Tibial nerve (tissue), 4 donors: ENCODE measurements around the gene C2orf69. TPM values are rescaled to one million over a fixed set of nuclear protein-coding genes. Genes with fewer than 3 reads are reported as not detected.

Experiments used
- DNase-seq, 2 donors: peaks; one replicate each; pipeline ENCODE4 v3.0.0-alpha.2; 2019; ENCODE audit warnings: low spot score in 2 of 2
- H3K27ac ChIP-seq, 4 donors: fragments of 200-600 bp; sonication (generic) in 3 of 4; one replicate each; pipeline ENCODE4 v1.5.1; 2017 to 2019; ENCODE audit warnings: mild to moderate bottlenecking in 1 of 4
- H3K27me3 ChIP-seq, 2 donors: fragments of 200-600 bp; sonication (generic) in 1 of 2; one replicate each; pipeline versions ENCODE4 v1.5.1 to v1.6.0; 2017 to 2019
- H3K36me3 ChIP-seq, 3 donors: fragments of 200-600 bp; sonication (generic); one replicate each; pipeline ENCODE4 v1.5.1; 2018 to 2019
- H3K4me1 ChIP-seq, 4 donors: fragments of 200-600 bp; sonication (generic) in 3 of 4; one replicate each; pipeline ENCODE4 v1.5.1; 2017 to 2019
- H3K4me3 ChIP-seq, 4 donors: fragments of 200-600 bp; sonication (generic) in 3 of 4; one replicate each; pipeline ENCODE4 v1.5.1; 2017 to 2019; ENCODE audit warnings: mild to moderate bottlenecking in 1 of 4, moderate library complexity in 1 of 4
- H3K9me3 ChIP-seq, 4 donors: fragments of 200-600 bp; sonication (generic) in 3 of 4; one replicate each; pipeline ENCODE4 v1.5.1; 2017 to 2019
- CTCF ChIP-seq, 5 experiments: fragments of 200-600 bp in 3 of 5; fragments of 450-650 bp in 2 of 5; sonication (generic) in 3 of 5; IDR thresholded peaks; one replicate each; pipeline ENCODE4 v1.5.1; 2016 to 2019; ENCODE audit warnings: antibody characterized with exemption in 5 of 5, mild to moderate bottlenecking in 3 of 5, moderate library complexity in 2 of 5
- EP300 ChIP-seq, 2 donors: sonication (generic); formaldehyde crosslinking; IDR thresholded peaks; one replicate each; pipeline ENCODE4 v1.6.1; 2017; ENCODE audit warnings: antibody characterized with exemption in 2 of 2, mild to moderate bottlenecking in 1 of 2
- POLR2A ChIP-seq, 2 donors: fragments of 450-650 bp; IDR thresholded peaks; one replicate each; pipeline ENCODE4 v1.6.1; 2017; ENCODE audit warnings: antibody characterized with exemption in 2 of 2, mild to moderate bottlenecking in 2 of 2, moderate library complexity in 2 of 2
- WGBS, 2 donors: methylation state at CpG; one replicate each; pipeline ENCODE4 v1.1.5; 2018; 5-methylcytosine and 5-hydroxymethylcytosine counted together
- total RNA-seq, 4 donors: library from RNA; depleted of rRNA; stranded (reverse); fragments of >200 nt; gene quantifications; one replicate each; pipeline ENCODE4 v1.1.0, GENCODE V29; 2016

Gene C2orf69
- total RNA-seq, 4 donors from 2014 or later: 6.1 to 14.3 (median 9.3) TPM

- no peaks in the 10 kb centered on the region for H3K4me1 ChIP-seq
Observed at GRCh38 chr2:199928226-199928625, 17.1 kb downstream of the C2orf69 start.

GRCh38 chr2:199928626-199929025 lies 17.5 kb downstream of the C2orf69 start:
- TF ChIP-seq CTCF (IDR thresholded peaks at IDR 0.05) (no peak), POLR2A (IDR thresholded peaks at IDR 0.05) (no peak), EP300 (IDR thresholded peaks at IDR 0.05) (no peak)
- no peaks in the 10 kb centered on the region for H3K9me3 ChIP-seq
- no peak overlapping the region for H3K27ac ChIP-seq

More at GRCh38 chr2:199928226-199928625, 17.1 kb downstream of the C2orf69 start:
- DNase-seq: no peak
- 8 to 41% methylated on average over 2 of the region's 2 CpGs for WGBS, 2 donors
- TF ChIP-seq CTCF (IDR thresholded peaks at IDR 0.05): no peak
- TF ChIP-seq EP300 (IDR thresholded peaks at IDR 0.05): no peak
- TF ChIP-seq POLR2A (IDR thresholded peaks at IDR 0.05): no peak
- Histone ChIP-seq H3K4me3 (no peak overlapping the region), H3K9me3 (no peaks in the 10 kb centered on the region), H3K36me3 (peaks cover 0 to 38% (median 0%) of the 10 kb centered on the region in 3 donors), H3K27me3 (no peaks in the 10 kb centered on the region), H3K27ac (no peak overlapping the region)

GRCh38 chr2:199929262-199929661 lies 18.2 kb downstream of the C2orf69 start:
- no peaks in the 10 kb centered on the region for H3K9me3 ChIP-seq
- 89 to 90% methylated on average over 2 of the region's 2 CpGs for WGBS, 2 donors
- H3K27ac ChIP-seq: no peak overlapping the region
- no peaks in the 10 kb centered on the region for H3K27me3 ChIP-seq
- TF ChIP-seq CTCF (IDR thresholded peaks at IDR 0.05): no peak
- H3K4me3 ChIP-seq: no peak overlapping the region
- no peak for DNase-seq
- peaks cover 0 to 38% (median 0%) of the 10 kb centered on the region in 3 donors for H3K36me3 ChIP-seq
- no peaks in the 10 kb centered on the region for H3K4me1 ChIP-seq

More at GRCh38 chr2:199928626-199929025, 17.5 kb downstream of the C2orf69 start:
- no peaks in the 10 kb centered on the region for H3K4me1 ChIP-seq
- no peak for DNase-seq
- peaks cover 0 to 38% (median 0%) of the 10 kb centered on the region in 3 donors for H3K36me3 ChIP-seq
- H3K4me3 ChIP-seq: no peak overlapping the region
- no peaks in the 10 kb centered on the region for H3K27me3 ChIP-seq

GRCh38 chr2:199932312-199932855 lies 21.3 kb downstream of the C2orf69 start:
- H3K4me1 ChIP-seq: no peaks in the 10 kb centered on the region
- H3K36me3 ChIP-seq: peaks cover 0 to 43% (median 0%) of the 10 kb centered on the region in 3 donors
- 70 to 73% methylated on average over 4 of the region's 4 CpGs for WGBS, 2 donors
- no peak for DNase-seq
- H3K4me3 ChIP-seq: no peak overlapping the region
- H3K27me3 ChIP-seq: no peaks in the 10 kb centered on the region
- no peak overlapping the region for H3K27ac ChIP-seq
- TF ChIP-seq CTCF (IDR thresholded peaks at IDR 0.05): no peak
- no peak for TF ChIP-seq EP300 (IDR thresholded peaks at IDR 0.05)
- no peak for TF ChIP-seq POLR2A (IDR thresholded peaks at IDR 0.05)
- no peaks in the 10 kb centered on the region for H3K9me3 ChIP-seq

GRCh38 chr2:199933466-199933865 lies 22.4 kb downstream of the C2orf69 start:
- H3K4me3 ChIP-seq: no peak overlapping the region
- peaks cover 0 to 54% (median 0%) of the 10 kb centered on the region in 3 donors for H3K36me3 ChIP-seq
- TF ChIP-seq POLR2A (IDR thresholded peaks at IDR 0.05): no peak
- no peak for TF ChIP-seq CTCF (IDR thresholded peaks at IDR 0.05)
- no peak for TF ChIP-seq EP300 (IDR thresholded peaks at IDR 0.05)
- no peak overlapping the region for H3K27ac ChIP-seq
- H3K9me3 ChIP-seq: no peaks in the 10 kb centered on the region
- 56 to 66% methylated on average over 3 of the region's 3 CpGs for WGBS, 2 donors
- H3K27me3 ChIP-seq: no peaks in the 10 kb centered on the region
- H3K4me1 ChIP-seq: no peaks in the 10 kb centered on the region
- DNase-seq: no peak
